BE2C (cell line): Measurements from ENCODE around the gene POU2F1. TPM values are rescaled to one million over a fixed set of nuclear protein-coding genes. Genes with fewer than 3 reads are reported as not detected.

Experiments used
- DNase-seq: peaks from one replicate; pipeline ENCODE4 v3.0.0-alpha.2; 2020
- H3K27me3 ChIP-seq: fragments of 250-450 bp; sonication (Bioruptor Pico); 2 replicates; pipeline ENCODE4 v1.5.1; 2020; ENCODE audit warnings: mild to moderate bottlenecking
- H3K36me3 ChIP-seq: fragments of 250-450 bp; sonication (Bioruptor Pico); 2 replicates; pipeline ENCODE4 v1.5.1; 2020; ENCODE audit warnings: mild to moderate bottlenecking
- H3K4me1 ChIP-seq: fragments of 250-450 bp; sonication (Bioruptor Pico); 2 replicates; pipeline ENCODE4 v1.5.1; 2020
- H3K4me3 ChIP-seq: 2 replicates; pipeline ENCODE4 v1.5.1; 2011; ENCODE audit warnings: low read depth, low read length
- H3K9me3 ChIP-seq: fragments of 250-450 bp; sonication (Bioruptor Pico); 2 replicates; pipeline ENCODE4 v1.5.1; 2020
- CTCF ChIP-seq: IDR thresholded peaks from 2 replicates; pipeline ENCODE4 v1.5.1; 2012; ENCODE audit warnings: mild to moderate bottlenecking, low read depth, low read length
- polyA plus RNA-seq: library from polyadenylated mRNA; unstranded; fragments of >200 nt; gene quantifications from one replicate; pipeline ENCODE4 v1.2.1, GENCODE V29; 2012; ENCODE audit warnings: low read depth, missing spikeins; ENCODE audit not compliant: insufficient read length, insufficient read depth

The POU2F1 gene
- polyA plus RNA-seq: 4.0 TPM

- Histone ChIP-seq H3K9me3 (no peaks in the 10 kb centered on the region), H3K4me3 (peak within 1 kb of the TSS; percentile 96), H3K36me3 (no peaks in the 10 kb centered on the region), H3K27me3 (no peaks in the 10 kb centered on the region), H3K4me1 (no peaks in the 10 kb centered on the region)
- peak; percentile 63 for TF ChIP-seq CTCF
- DNase-seq: peak; percentile 98
Observed at GRCh38 chr1:167220537-167221125, at the start of gene POU2F1. Gene POU2F1, plus strand, starts transcription at chr1:167220886. Its CDS starts 12 bp downstream, at chr1:167220898.

DNA sequence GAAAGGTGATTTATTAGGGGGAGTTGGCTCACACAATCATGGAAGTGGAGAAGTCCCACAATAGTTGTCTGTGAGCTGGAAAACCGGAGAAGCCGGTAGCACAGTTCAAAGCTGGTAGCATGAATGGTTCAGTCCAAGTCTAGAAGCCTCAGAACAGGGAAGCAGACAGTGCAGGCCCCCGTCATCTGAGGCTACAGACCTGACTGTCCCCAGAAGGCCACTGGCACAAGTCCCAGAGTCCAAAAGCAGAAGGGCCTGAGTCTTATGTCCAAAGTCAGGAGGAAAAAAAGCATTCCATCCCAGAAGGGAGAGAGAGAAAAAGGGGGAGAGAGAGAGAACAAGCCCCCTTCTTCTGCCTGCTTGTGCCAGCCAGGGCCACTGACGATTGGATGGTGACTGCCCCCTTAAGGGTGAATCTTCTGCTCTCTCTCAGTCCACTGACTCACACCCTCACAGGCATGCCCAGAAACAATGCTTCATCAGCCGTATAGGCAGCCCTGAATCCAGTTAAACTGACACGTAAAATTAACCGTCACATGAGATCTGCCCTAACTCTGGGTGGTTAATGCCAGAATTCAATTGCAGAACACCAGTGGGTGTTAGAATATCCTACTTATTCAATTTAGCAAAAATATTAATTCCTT, 49.3 kb upstream of the POU2F1 start:
- H3K9me3 ChIP-seq: no peaks in the 10 kb centered on the region
- peaks cover 4% of the 10 kb centered on the region; the same call in 1 of the 2 replicates for H3K4me1 ChIP-seq
- DNase-seq: no peak
- no peak overlapping the region for H3K4me3 ChIP-seq
- H3K27me3 ChIP-seq: no peaks in the 10 kb centered on the region
- TF ChIP-seq CTCF: no peak
- H3K36me3 ChIP-seq: no peaks in the 10 kb centered on the region

DNA sequence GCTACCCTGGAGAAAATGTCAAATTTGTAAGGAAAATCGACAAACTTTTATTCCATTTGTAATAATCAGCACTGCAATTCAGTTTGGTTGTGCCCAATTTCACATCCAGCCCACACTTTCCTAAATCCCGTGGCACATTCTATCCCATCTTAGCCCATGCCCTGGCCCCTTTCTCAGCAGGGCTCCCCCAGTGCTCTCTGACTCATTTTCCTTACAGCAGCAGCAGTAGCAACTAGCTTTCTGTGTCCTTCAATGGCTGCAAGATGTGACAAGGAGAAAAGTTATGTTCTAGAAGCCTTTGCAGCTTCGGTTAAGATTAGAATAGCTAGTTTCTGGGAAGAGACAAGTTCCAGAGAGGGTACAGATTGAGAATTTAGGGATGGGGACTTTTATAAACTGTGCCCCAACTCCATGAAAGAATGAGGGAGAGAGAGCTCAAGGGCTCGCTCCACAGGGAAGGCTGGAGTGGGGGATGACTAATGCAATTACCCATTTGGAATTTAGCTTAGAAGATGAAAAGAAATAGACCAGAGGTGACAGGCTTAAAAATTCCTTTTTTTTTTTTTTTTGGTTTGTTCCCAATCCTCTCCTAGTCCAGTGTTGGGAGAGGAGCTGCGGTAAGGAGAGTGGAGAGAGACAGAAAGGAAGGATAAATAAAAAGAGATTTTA, 47.0 kb upstream of the POU2F1 start:
- Histone ChIP-seq H3K4me3 (no peak overlapping the region), H3K9me3 (no peaks in the 10 kb centered on the region), H3K4me1 (no peaks in the 10 kb centered on the region), H3K36me3 (no peaks in the 10 kb centered on the region), H3K27me3 (no peaks in the 10 kb centered on the region)
- no peak for TF ChIP-seq CTCF
- no peak for DNase-seq

DNA sequence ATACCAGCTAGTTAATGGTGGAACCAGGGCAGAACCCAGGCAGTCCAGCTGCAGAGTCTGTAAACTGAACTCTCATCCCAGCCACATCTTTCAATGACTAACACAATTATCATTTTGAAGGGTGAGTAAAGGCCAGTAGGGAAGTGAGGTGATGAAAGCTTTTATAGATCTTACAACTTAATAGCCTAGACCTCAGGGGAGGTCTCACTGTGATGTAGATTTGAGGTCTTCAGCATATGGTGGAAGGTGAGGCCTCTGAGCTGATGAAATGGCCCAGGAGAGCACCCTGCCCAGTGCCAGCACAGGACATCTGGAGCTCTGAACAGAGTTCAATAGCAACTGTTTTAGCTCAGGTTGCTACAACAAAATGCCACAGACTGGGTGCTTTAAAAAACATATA, 44.8 kb upstream of the POU2F1 start:
- H3K4me3 ChIP-seq: no peak overlapping the region
- no peak for DNase-seq
- no peaks in the 10 kb centered on the region for H3K27me3 ChIP-seq
- H3K4me1 ChIP-seq: no peaks in the 10 kb centered on the region
- H3K9me3 ChIP-seq: no peaks in the 10 kb centered on the region
- no peaks in the 10 kb centered on the region for H3K36me3 ChIP-seq
- TF ChIP-seq CTCF: no peak

DNA sequence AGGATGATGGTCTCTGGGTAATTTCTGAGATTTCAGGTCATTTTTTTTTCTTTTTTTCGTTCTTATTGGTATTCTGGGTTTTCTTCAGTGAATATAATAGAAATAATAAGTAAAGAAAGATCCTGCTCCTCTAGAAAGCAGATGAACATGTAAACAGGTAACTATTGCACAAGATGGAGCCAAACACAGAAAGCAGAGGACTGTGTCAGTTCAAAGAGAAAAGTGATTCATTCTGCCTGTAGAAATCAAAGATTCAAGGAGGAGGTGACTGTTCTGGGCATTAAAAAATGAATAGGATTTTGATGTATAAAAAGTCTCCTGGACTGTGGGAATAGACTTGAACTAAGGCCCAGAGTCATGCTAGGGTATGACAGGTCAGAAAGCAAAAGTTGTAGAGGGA, 41.9 kb upstream of the POU2F1 start:
- H3K36me3 ChIP-seq: no peaks in the 10 kb centered on the region
- H3K4me1 ChIP-seq: no peaks in the 10 kb centered on the region; the same call in 1 of the 2 replicates
- TF ChIP-seq CTCF: no peak
- no peaks in the 10 kb centered on the region for H3K9me3 ChIP-seq
- no peaks in the 10 kb centered on the region for H3K27me3 ChIP-seq
- no peak for DNase-seq
- no peak overlapping the region for H3K4me3 ChIP-seq
